GM18870 (cell line): ENCODE results near the gene CRLF3.
"Not testable (repeated sequence)": the region's sequence is repeated elsewhere in the genome, so short reads cannot be mapped to it uniquely, and the experiment has no call there.

ENCODE experiments used
- ATAC-seq: cut with Tn5 transposase; IDR thresholded peaks from one replicate; pipeline ENCODE4 v1.9.1; 2021; ENCODE audit warnings: moderate library complexity; ENCODE audit not compliant: unreplicated experiment

Gene CRLF3, protein sequence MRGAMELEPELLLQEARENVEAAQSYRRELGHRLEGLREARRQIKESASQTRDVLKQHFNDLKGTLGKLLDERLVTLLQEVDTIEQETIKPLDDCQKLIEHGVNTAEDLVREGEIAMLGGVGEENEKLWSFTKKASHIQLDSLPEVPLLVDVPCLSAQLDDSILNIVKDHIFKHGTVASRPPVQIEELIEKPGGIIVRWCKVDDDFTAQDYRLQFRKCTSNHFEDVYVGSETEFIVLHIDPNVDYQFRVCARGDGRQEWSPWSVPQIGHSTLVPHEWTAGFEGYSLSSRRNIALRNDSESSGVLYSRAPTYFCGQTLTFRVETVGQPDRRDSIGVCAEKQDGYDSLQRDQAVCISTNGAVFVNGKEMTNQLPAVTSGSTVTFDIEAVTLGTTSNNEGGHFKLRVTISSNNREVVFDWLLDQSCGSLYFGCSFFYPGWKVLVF

DNA sequence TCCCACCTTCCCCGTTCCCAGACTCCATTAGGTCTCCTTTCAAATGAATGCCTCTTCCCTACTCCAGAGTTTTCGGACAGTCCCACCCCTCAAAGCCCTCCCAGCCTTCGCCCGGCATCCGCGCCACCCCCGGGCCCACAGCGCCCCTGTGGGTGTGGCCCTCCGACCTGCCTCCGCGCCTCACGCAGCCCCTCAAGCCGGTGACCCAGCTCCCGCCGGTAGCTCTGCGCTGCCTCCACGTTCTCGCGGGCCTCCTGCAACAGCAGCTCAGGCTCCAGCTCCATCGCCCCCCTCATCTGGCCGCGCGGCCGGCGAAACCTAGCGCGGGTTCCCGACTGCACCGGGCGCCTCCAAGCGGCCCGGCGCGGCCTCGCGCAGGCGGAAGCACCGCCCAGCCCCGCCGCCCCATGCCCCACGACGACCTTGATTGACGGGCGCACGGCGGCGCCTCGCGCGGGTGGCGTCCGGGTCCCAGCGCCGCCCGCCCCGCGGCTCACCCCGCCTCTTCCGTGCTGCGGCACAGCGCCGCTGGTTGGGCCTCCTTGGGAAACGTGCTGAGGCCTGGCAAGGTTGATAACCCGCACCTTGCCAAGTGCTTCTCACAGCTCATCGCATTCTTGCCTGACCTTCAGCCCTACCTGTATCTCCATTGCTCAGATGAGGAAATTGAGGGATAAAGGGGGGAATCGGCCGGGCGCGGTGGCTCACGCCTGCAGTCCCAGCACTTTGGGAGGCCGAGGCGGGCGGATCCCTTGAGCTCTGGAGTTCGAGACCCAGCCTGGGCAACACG lies at the start of gene CRLF3:
Gene CRLF3, minus strand, starts transcription at position 337 of the 790 bp plus-strand sequence. Its CDS starts 41 bp downstream, at position 296.
- peak; percentile 40 for ATAC-seq

DNA sequence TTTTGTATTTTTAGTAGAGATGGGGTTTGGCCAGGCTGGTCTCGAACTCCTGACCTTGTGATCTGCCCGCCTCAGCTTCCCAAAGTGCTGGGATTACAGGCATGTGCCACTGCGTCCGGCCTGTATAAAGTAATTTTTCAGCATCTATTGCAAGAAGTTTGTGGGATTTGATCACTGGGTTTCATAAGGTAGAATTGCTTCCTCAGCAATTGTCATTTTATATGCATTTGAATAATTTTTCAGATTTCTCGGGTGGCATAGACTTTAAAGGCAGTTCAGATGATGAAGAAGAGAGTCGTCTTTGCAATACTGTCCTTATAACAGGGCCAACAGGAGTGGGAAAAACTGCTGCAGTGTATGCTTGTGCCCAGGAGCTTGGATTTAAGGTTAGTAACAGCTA lies 44.5 kb upstream of the CRLF3 start:
- ATAC-seq, result no peak

DNA sequence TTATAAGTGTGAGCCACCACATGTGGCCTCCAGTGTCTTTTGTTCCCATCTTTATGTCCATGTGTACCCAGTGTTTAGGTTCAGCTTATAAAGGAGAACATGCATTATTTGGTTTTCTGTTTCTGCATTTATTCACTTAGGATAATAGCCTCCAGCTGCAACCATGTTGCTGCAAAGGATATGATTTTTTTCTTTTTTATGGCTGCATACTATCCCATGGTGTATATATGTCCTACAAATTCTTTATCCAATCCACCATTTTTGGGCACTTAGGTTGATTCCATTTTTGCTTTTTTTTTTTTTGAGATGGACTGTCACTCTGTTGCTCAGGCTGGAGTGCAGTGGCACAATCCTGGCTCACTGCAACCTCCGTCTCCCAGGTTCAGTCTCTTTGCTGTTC lies 40.1 kb upstream of the CRLF3 start:
- ATAC-seq, result no peak

DNA sequence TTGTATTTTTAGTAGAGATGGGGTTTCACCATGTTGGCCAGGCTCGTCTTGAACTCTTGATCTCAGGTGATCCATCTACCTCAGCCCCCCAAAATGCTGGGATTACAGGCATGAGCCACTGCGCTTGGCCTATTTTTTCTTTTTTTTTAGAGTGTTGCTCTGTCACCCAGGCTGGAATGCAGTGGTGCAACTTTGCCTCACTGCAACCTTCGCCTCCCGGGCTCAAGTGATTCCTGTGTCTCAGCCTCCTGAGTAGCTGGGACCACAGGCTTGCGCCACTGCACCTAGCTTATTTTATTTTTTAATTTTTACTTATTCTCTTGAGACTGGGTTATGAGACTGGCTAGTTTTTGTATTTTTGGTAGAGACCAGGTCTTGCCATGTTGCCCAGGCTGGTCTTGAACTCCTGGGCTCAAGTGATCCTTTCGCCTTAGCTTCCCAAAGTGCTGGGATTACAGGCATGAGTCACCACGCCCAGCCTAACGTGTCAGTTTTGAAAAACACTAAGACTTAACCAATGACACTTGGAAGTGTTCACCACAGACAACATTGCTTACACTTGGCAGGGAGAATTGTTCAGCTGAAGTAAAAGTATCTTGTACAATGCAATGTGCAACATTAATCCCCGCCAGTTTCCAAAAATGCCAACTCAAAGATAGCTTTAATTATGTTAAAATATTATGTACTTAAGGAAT lies 34.2 kb upstream of the CRLF3 start:
- no peak for ATAC-seq

DNA sequence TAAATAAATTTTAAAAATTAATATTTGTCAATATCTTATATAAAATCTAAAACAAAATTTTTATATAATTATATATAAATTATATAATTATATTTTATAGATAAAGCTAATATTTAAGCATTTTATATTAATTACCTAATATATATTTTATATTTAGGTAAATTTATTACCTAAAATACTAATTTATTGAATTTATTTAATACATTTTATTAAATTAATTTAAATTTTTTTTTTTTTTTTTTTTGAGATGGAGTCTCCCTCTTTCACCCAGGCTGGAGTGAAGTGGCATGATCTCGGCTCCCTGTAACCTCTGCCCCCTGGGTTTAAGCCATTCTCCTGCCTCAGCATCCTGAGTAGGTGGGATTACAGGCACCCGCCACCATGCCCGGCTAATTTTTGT lies 29.7 kb upstream of the CRLF3 start:
- no peak for ATAC-seq

DNA sequence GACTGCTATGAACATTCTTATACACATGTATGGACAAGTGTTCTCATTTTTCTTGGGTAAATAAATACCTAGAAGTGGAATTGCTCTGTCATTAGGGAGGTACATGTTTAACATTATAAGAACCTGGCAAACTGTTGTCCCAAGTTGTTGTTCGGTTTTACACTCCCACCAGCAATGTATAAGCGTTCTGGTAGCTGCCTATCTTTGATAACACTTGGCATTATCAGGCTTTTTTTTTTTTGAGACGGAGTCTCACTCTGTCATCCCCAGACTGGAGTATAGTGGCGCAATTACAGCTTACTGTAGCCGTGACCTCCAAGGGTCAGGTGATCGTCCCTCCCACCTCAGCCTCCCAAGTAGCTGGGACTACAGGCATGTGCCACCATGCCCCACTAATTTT lies 23.5 kb upstream of the CRLF3 start:
- no peak for ATAC-seq

DNA sequence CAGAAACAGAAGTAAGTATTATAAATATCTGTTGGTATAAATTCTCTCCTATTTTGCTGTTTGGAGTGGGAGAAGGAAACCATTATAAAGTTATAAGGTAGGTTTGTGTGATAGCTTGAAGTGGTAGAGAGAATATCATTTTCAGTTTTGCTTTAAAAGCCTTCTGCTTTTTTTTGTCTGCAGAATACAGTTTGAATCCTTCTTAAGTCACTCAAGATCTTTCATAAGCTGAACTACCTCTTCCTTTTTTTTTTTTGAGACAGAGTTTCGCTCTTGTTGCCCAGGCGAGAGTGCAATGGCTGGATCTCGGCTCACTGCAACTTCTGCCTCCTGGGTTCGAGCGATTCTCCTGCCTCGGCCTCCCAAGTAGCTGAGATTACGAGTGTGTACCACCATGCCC lies 16.3 kb upstream of the CRLF3 start:
- no peak for ATAC-seq

DNA sequence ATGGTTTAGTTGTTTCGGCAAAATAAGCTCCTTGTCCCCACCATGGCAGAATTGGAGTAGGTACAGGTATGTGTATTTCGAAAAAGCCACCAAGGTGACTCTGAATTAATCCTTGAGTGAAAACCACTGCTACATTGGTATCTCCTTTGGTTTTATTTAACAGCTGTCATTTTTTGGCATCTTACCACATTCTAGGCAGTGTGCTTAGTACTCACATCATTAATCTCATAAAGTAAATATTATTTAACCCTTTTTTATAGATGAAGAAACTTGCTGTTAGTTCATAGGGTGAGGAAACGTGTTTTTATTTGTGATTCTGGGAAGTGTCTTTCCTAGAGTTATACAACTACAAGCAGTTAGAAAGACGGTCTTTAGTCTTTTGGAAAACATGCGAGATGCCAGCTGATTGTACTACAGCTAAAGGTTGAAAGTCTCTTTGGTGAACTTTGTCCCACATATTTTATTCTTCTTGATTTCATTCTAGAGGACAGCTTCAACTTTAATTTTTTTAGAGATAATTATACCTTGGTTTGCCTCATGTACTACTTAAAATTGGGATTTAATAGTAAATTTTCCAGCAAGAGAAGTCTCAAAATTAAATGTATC lies 13.8 kb upstream of the CRLF3 start:
- no peak for ATAC-seq

DNA sequence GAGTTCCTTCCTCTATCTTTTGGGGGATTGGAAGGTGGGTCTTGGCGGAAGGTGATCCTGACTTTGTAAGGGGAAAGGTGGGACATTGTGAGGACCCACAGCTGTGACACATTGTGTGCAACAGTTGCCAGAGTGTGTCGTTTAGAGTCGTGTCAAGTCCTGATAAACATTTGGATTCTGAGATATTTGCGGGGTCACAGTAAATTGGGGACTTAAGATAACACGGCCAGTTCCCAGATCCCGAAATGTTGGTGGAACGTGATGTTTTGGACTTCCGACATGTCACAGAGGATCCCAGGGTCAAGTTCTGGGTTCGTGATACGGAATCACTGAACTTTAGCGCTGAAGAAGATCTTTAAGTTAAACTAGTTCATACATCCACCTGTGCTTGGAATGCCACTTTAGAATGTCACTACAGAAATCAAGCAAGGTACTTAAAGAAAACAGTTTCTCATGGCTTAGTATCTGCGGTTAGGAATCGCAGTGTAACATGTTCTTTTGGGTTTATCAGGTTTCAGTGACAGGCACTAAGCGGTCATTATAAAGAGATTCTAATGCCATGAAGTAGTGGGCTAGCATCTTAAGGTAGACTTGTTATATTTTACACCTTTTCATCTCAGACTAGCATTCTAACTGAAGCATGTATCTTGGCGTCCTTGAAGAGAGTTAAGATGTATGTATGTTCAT lies 8.1 kb upstream of the CRLF3 start:
- ATAC-seq, result no peak

DNA sequence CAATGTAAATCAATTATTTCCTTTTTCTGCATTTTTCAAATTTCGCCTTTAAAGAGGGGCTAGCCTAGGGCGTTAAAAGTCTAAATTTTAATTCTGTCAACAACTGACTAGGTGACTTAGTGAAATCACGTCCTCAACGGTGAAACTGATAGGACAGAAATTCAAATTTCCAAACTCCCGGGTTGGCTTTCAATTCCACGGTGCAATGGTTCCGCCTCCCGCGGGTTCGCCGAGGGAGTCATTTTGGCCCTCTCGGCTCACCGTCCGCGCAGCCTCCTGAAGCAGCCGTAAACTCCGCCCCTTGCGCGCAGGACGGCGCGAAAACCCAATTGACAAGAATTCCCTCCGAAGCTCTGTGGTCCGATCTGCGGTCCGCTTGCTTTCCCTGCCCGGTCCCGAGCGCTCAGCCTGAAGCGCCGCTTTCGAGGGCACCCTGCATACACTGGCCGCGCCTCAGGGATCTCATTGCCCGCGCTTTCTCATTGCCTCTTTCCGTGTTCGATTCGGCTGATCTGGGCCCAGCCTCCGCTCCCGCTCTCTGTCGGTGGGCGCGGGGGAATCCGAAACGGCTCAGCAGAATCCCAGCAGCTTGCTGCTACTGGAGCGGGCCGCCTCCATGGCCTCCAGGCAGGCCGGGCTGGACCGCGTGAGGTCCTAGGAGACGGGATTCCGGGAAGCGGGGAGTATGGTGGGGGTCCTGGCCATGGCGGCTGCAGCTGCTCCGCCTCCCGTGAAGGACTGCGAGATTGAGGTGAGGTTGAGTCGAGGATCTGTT lies 7.4 kb upstream of the CRLF3 start, which contains the start of gene ATAD5:
Gene ATAD5, plus strand, starts transcription at position 304 of the 775 bp plus-strand sequence. Its CDS starts 382 bp downstream, at position 686.
- ATAC-seq, result no peak

DNA sequence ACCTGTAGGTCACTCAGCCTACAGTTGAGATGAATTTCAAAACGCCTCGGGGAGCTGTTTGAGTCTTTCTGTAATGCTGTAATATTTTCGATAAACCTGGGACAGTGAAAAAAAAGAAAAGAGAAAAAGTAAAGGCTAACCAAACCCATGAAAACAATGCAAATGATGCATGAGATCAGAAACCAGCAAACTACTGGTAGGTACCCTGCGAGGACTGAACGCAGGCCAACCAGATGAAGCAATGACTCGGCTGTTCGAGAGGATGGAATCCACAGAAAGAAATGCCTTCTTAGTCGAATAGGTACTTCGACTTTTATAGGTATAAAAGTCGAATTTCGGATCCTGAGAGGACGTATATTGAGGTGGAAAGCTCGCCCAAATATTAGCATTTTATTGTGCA lies 6.8 kb upstream of the CRLF3 start:
- no peak for ATAC-seq

DNA sequence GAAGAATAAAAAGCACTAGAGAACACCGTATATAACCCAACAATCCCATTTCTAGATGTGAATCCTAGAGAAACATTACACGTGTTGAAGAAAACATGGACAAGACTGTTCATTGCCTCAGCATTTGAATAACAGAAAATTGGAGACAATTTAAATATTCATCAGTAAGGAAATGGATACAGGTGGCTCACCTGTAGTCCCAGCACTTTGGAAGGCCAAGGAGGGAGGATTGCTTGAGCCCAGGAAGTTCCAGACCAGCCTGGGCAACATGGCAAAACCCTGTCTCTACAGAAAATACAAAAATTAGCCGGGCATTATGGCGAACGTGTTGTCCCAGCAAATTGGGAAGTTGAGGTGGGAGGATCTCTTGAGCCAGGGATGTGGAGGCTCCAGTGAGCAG lies 4.5 kb upstream of the CRLF3 start:
- no peak for ATAC-seq

DNA sequence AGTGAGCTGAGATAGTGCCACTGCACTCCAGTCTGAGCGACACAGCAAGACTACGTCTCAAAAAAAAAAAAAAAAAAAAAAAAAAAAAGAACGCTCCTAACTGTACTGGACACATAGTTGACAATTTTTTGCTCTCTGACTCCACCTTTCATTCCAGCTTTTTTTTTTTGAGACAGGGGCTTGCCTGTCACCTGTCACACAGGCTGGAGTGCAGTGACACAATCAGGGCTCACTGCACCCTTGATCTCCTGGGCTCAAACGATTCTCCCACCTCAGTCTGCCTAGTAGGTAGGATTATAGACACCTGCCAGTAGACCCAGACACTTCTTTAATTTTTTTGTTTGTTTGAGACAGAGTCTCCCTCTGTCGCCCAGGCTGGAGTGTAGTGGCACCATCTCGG lies 2.6 kb upstream of the CRLF3 start:
- no peak for ATAC-seq

DNA sequence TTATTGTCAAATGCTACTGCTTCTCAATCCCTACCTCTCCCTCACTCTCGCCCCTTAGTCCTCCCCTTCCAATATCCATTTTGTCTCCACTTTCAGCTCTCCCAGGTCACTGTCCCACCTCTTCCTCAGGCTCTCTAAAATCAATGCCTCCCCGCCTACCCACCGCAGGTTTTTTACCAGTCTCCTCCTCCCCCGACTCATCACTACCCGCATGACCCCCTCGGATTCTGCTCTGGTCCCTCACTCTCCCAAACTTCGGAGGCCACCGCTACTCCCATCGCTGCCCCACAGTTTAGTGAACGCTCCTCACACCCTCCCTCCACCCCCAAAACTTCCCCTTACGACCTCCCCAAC lies 513 bp downstream of the CRLF3 start:
- no peak for ATAC-seq

DNA sequence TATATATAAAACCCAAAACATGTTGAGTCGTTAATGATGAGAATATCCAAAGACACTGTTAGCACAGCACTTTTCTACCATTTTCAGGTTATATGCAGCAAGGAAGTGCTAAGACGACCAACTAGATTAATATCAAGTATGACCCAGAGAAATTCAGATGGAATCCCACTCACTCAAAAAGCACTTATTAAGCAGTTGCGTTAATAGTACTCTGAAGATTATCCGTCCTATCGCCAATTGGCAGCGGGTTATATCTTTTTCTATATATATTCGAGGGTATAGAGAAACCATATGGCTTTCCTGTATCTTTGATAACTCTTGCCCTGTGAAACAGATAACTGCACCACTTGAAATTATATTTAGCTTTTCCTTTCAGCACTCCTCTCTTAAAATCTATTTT lies 1.1 kb downstream of the CRLF3 start:
- ATAC-seq, result no peak

DNA sequence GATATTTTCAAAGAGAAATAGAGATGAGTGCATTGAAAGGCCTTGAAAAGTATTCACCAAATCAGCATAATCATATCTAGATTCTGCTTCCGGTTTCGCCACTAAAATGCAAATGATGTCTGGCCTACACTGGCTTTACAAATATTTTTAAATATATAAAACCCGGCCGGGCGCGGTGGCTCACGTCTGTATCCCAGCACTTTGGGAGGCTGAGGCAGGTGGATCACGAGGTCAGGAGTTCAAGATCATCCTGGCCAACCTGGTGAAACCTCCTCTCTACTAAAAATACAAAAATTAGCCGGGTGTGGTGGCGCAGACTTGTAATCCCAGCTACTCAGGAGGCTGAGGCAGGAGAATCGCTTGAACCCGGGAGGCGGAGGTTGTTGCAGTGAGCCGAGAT lies 1.6 kb downstream of the CRLF3 start:
- ATAC-seq, result not testable (repeated sequence)

DNA sequence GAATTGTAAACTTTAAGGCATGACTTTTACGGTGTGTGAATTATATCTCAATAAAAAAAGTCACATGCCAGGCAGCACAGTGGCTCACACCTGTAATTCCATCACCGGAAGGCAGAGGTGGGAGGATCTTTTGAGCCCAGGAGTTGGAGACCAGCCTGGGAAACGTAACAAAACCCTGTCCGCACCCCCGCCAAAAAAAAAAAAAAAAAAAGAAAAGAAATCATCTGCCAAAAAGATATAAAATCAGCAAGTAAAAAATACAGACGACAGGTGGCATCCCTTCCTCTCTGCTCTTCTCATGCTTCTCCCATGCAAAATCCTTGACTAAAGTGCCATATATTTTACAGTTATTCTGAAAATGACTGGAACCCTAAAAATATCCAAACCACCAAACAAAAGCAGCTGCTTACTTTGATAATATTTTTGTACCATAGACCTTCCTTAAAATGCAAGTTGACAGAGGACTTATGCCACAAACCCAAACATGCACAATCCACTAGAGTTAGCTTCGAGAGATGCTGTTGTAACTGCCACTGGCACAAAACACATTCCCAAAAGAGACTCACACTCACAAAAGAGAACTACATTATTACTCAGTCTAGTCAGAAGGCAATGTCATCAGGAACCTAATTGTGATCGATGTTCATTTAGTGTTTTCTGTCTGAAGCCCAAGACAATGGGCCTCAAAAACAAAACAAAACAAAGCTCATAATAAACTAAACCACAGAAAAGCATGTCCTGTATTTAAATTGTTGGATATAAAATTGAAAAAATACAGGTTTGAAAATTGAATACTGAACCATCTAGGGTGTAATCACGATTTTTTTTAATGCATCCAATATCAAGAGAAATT lies 2.4 kb downstream of the CRLF3 start:
- ATAC-seq, result no peak

DNA sequence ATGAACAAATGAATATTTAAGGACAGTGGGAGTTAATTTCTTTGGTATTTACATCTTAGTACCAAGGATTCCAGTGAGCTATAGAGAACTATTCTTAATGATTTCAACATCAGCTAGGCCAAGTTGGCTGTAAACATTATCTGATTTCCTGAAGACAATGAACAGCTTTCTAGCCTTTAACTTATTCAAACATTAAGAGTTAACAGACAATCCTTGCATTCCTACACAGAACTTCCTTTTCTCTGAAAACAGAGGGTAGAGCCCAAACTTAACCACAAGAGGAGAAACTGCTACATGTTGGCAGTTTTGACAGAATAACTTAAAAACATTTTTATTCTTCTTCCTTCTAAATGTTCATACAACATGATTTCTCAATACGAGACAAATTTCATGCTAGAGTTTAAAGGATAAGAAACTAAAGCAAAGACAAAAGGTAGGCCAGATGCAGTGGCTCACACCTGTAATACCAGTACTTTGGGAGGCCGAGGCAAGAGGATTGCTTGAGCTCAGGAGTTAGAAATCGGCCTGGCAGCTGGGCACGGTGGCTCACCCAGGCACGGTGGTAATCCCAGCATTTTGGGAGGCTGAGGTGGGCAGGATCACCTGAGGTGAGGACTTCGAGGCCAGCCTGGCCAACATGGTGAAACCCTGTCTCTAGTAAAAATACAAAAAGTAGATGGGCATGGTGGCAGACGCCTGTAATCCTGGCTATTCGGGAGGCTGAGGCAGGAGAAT lies 4.4 kb downstream of the CRLF3 start:
- no peak for ATAC-seq
